ENCODE measurements around the gene VAT1L.

Gene VAT1L

GRCh38 chr16:77833921-77834634 is 45.7 kb downstream of the VAT1L start:
- DNase-seq (ENCODE audit: low read depth, low spot score) = peak; percentile 65

- DNase-seq (ENCODE audit: low read depth, low spot score) = peak; percentile 45
Measured at GRCh38 chr16:77834635-77835540, 46.5 kb downstream of the VAT1L start.

DNA sequence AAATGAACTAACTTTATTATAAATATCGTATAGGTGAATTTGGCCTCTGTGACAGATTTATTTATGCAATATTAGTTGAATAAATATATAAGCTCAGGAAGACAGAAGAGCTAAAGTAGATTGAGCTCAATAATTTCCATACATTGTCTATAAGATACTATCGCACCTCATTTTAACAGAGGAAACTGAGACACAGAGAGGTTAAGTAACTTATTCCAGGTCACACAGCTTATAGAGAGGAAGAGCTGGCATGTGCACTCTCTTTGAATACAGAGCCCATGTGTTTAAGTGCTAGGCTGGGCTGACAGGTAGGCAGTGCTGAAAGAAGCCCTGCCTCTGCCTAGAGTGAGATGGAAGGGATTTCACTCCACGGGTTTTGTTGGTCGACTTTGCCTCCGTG is 48.4 kb downstream of the VAT1L start:
- no peak for DNase-seq (ENCODE audit: low read depth, low spot score)

DNA sequence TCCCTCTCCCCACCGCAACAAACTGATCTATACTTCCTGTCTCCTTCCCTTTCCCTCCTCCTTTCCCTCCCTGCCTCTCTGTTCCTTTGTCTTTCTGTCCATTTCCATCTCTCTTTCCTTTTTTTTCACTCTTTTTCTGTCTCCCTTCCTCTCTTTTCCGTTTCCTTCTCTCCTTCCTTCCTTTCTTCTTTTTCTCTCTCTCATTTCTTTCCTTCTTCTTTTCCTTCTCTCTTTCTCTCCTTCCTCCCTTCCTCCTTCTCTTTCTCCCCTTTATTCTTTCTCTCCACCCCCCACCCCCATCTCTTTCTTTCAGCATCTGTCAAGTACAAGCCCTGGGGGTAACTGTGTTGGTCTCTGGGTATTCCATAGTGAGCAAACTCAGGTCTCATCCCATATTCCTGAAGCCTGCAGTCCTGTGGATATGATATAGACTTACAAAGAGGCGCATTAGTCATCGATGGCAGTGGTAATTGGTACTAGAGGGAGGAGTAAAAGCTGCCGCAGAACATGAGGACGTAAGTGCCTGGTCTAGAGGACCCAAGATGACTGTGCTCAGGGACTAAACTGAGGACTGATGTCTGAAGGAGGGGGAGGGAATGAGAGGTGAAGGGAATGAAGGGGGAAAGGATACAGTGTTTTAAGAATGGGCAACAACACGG is 50.4 kb downstream of the VAT1L start:
- no peak for DNase-seq (ENCODE audit: low read depth, low spot score)

DNA sequence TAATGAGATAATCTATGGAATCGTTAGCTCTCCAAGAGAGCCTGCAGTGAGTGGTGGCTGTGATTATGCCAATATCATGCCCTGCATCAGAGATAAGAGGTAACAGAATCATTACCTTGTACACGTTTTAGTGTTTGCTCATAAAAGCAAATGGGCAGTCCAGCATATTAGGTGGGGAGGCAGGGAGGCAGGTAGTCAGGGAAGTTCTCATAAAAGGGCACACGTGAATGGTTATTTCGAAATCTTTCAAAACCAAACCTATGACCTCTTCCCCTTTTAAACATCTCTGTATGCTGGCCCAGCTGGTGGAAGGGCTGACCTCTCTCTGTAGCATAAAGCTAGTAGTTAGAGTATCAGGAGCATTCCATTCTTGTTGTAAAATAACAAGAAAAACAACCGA is 51.7 kb downstream of the VAT1L start:
- no peak for DNase-seq (ENCODE audit: low read depth, low spot score)

DNA sequence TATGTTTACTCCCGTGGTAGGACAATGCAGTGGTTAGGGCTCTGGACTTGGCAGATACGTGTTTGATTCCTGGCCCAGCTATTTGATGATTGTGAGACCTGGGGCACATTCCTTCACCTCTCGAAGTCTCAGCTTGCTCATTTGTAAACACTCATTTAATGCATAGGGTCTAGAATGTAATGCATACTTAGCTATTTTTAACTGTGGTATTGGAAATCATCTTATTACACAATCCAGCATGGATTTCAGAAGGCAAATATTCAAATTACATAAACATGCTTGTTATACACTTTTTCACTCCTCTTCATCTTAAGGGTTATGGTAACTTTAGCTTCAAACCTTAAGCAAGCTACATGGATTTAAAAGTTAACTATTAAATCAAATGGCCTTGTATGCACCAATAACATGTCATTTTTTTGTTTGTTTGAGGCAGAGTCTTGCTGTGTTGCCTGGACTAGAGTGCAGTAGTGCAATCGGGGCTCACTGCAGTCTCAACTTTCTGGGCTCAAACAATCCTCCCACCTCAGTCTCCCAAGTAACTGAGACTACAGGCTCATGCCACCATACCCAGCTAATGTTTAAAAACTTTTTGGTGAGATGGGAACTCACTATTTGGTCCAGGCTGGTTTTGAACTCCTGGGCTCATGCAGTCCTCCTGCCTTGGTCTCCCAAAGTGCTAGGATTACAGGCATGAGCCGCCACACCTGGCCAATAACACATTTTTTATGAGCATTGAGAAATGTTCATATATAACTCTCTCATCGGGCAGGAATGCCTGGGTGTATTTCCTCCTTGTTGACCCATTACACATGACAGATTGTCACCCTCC is 52.5 kb downstream of the VAT1L start:
- no peak for DNase-seq (ENCODE audit: low read depth, low spot score)

GRCh38 chr16:77841502-77841763 is 53.1 kb downstream of the VAT1L start:
- DNase-seq (ENCODE audit: low read depth, low spot score) = no peak

- no peak for DNase-seq (ENCODE audit: low read depth, low spot score)
Measured at GRCh38 chr16:77842468-77842867, 54.1 kb downstream of the VAT1L start.

GRCh38 chr16:77843405-77843804 is 55.0 kb downstream of the VAT1L start:
- DNase-seq (ENCODE audit: low read depth, low spot score) = no peak

GRCh38 chr16:77844801-77845200 is 56.4 kb downstream of the VAT1L start:
- DNase-seq (ENCODE audit: low read depth, low spot score) = no peak

DNA sequence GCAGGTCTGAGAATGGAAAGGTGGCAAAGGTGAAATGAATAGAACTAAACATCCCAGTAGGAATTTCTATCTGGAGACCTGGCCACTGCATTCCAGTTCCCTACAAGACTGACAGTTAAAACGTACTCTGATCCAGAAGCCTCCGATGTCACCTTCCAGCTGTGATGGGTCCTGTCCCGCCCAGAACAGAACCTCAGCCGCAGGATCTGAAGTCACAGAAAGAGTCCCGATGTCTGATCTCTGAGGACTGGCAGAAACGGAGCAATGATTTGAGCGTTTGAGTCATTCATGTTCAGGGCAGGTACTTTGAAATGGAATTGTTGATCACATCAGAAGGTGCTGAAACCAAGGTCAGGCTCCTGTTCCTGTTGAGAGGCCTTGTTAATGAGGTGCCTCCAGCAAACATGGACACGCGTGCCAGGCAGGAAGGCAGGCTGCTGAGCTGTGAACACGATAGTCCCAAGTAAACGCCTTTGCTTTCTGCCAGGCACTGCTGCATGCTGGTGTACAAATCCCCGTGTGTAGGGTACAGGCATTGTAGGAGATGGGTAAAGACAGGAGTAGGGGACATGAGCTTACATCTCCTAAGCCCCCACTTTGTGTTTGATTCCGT is 61.4 kb downstream of the VAT1L start:
- no peak for DNase-seq (ENCODE audit: low read depth, low spot score)

DNA sequence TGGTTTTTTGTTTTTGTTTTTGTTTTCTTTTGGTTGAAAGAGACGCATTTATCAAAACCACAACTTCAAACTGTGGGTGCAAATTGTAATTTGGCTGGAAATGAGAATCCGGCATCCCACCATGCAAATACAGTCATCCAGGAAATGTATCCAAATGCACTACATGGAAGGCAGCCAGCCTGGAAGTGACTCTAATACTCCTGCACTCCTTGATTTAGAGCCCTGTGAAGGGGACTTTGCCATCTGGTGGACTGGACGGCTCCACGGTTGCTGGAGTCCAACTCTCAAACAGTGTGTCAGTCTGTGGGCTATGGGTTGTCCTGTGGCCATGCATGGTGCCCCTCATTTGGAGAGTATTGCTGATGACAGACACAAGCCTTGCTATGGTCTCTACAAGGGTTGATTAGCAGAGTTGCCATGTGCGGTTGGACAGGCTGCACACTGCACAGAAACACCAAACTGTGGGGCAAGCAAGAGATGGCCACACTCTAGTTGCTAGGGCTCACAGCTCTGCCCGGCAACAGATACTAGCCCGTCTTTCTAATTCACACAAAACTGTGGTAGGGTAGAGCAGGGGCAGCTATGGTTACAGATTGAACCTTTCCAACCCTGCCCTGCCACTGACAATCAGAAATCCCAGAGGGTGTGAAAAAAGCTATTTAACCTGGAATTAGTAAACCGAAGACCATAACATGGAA is 62.4 kb downstream of the VAT1L start:
- no peak for DNase-seq (ENCODE audit: low read depth, low spot score)

GRCh38 chr16:77853161-77853560 is 64.8 kb downstream of the VAT1L start:
- no peak for DNase-seq (ENCODE audit: low read depth, low spot score)

DNA sequence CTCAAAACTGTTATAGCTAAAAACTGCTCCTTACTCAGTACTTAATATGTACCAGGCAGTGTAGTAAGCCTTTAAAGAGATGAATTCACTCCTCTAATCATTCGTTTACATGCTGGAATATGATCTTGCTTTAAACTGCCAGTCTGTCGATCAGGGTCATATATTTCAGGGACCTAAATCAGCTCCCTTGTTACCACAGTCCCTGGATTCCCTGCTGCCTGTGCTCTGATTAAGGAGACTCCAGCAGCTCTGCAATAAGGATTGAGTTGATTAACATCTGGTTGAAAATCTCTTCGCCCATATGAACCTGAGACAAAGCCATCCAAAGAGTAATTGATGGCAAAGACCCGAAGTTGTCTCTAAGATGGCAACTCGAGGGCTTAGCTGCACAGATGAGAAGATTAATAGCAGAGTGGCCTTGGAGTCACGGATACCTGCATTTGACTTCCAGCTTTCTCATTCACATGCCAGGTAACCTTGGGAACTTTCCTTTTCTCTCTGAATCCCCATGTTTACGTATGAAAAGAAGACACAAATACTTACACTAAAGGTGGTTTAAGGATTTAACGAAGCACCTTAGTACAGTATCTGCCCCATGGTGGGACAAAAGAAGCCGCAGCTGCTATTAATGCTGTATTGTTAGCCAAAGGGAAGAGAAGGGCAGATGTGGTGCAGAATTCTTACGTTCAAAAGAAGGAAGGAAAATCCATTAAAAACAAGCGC is 68.2 kb downstream of the VAT1L start:
- no peak for DNase-seq (ENCODE audit: low read depth, low spot score)

DNA sequence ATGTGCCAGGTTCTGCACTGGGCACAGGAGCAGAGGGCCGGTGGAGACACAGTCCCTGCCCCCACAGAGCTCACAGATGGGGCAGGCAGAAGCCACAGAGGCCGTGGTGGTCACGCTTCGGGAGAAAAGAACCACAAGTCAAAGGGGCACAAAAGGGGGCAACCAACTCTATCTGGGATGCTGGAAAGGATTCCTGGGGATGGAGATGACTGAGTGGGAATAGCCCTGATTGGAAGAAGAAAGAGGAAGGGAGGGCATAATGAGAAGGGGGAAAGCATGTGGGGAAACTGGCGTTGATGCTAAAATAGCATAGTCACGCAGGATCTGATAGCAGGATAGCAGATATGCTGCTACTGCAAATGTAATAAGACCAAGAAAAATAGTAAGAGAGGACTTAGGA is 69.7 kb downstream of the VAT1L start:
- no peak for DNase-seq (ENCODE audit: low read depth, low spot score)

- DNase-seq (ENCODE audit: low read depth, low spot score) = no peak
Measured at GRCh38 chr16:77859493-77860232, 71.3 kb downstream of the VAT1L start.

DNA sequence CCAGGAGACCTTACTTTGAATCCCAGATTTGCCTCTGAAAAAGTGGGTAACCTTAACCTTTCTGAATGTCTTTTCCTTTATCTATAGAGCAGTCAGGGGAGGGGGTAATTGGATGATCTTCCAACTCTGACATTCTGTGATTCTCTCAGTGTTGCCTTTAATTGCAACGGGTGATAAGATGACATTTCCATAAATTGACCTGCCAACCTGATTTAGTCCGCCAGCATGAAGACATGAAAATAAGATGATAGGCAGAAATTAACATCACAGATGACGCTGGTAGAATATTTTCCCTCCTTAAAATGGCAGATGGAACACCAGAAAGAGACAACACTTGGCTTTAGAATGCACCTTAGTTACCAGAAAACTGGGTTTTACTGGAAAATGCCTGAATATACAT is 72.6 kb downstream of the VAT1L start:
- DNase-seq (ENCODE audit: low read depth, low spot score) = no peak

DNA sequence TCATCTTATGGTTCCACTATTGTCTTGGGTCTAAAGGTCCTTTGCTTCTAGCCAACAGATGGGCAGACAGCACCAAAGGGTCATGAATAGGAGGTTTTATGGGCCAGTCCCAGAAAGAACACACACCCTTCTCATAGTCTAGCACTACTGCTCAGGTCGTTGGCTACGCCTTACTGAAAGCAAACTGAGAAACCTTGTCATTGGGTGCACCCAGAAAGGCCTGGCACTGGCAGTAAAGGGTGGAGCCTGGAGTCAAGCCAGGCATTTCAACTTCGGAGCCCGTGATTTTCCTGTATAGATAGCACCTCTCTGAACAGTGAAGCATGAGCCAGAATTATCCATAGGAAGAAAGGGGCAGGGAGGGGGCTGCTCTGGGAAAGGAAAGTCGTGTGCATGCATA is 74.9 kb downstream of the VAT1L start:
- DNase-seq (ENCODE audit: low read depth, low spot score) = no peak

- DNase-seq (ENCODE audit: low read depth, low spot score) = no peak
Measured at GRCh38 chr16:77866752-77867151, 78.4 kb downstream of the VAT1L start.
